Measurements from ENCODE around the gene HDAC4.

- TF ChIP-seq EZH2 (IDR thresholded peaks at IDR 0.05; ENCODE audit: borderline replicate concordance, control insufficient read depth, low read depth, low read length) (no peak), TARDBP (IDR thresholded peaks at IDR 0.05; ENCODE audit: borderline replicate concordance) (no peak), STAT3 (IDR thresholded peaks at IDR 0.05; ENCODE audit: low read depth, low read length) (no peak), SIN3A (IDR thresholded peaks at IDR 0.05; ENCODE audit: low read depth, low read length) (no peak), CHD2 (IDR thresholded peaks at IDR 0.05; ENCODE audit: borderline replicate concordance, low read depth, low read length) (no peak), CEBPB (IDR thresholded peaks at IDR 0.05; ENCODE audit: borderline replicate concordance in 1 of 2, low read depth in 2 of 2, low read length in 2 of 2) (no peak), CBFB (IDR thresholded peaks at IDR 0.05; ENCODE audit: low read depth) (no peak), MEF2A (IDR thresholded peaks at IDR 0.05; ENCODE audit: insufficient read depth, low read depth, low read length) (no peak), CTCF (IDR thresholded peaks at IDR 0.05 in 2 of 3, conservative IDR thresholded peaks at IDR 0.05 in 1 of 3; ENCODE audit: control insufficient read depth in 2 of 3, extremely low read depth in 1 of 3, insufficient read depth in 1 of 3, low read depth in 3 of 3, low read length in 3 of 3) (no peak), MTA3 (IDR thresholded peaks at IDR 0.05; ENCODE audit: borderline replicate concordance, low read length) (no peak), EP300 (IDR thresholded peaks at IDR 0.05; ENCODE audit: borderline replicate concordance in 1 of 2, control insufficient read depth in 1 of 2, low read depth in 2 of 2, low read length in 2 of 2) (no peak), JUNB (IDR thresholded peaks at IDR 0.05) (no peak), BACH1 (IDR thresholded peaks at IDR 0.05; ENCODE audit: borderline replicate concordance) (no peak)
Observed at GRCh38 chr2:239014458-239015217, 386.2 kb downstream of the HDAC4 start.

Measured in GM12878 (cell line).